IMR-90 (cell line): ENCODE data around the gene ZNF778. TPM values are rescaled to one million over a fixed set of nuclear protein-coding genes. Genes with fewer than 3 reads are reported as not detected.

Source experiments
- ATAC-seq: fragments of 200-7000 bp; cut with Tn5 transposase; 2 replicates; pipeline ENCODE4 v1.9.1; 2020; ENCODE audit warnings: low read depth, mild to moderate bottlenecking, moderate library complexity
- BruUV-seq: library from RNA; stranded (reverse); fragments of 400-500 nt; replicated peaks from 2 replicates; lab custom pipeline; 2021; lab: Mats Ljungman, UMichigan
- CTCF ChIA-PET: fragments of 300-600 bp; formaldehyde crosslinking; extraction: SDS; loops from one replicate; lab custom pipeline; 2021; ENCODE audit warnings: antibody characterized with exemption; lab: Yijun Ruan, JAX
- POLR2A ChIA-PET: fragments of 300-600 bp; sonication (Branson Sonifier 250); formaldehyde crosslinking; loops from one replicate; lab custom pipeline; 2022; ENCODE audit warnings: antibody characterized with exemption; ENCODE audit not compliant: unreplicated experiment; lab: Charles Lee
- DNase-seq: peaks from one replicate; pipeline ENCODE4 v3.0.0; 2013
- H2AFZ ChIP-seq: replicated peaks from 2 replicates; pipeline ENCODE3; 2013; ENCODE audit warnings: low read length, mild to moderate bottlenecking; ENCODE audit not compliant: poor library complexity
- H2AK5ac ChIP-seq: 2 replicates; pipeline ENCODE4 v1.6.1; 2013; ENCODE audit warnings: low read depth, low read length, inconsistent platforms
- H2AK9ac ChIP-seq: replicated peaks from 2 replicates; pipeline ENCODE3; 2013; ENCODE audit warnings: mild to moderate bottlenecking, low read depth, low read length, moderate library complexity; ENCODE audit not compliant: poor library complexity
- H2BK120ac ChIP-seq: 2 replicates; pipeline ENCODE4 v1.6.1; 2013; ENCODE audit warnings: low read depth, low read length, inconsistent platforms
- H2BK15ac ChIP-seq: 3 replicates; pipeline ENCODE4 v1.6.1; 2013; ENCODE audit warnings: low read depth, low read length, inconsistent platforms
- H2BK20ac ChIP-seq: 2 replicates; pipeline ENCODE4 v1.6.1; 2013; ENCODE audit warnings: low read depth, mild to moderate bottlenecking, inconsistent platforms, low read length, moderate library complexity
- H2BK5ac ChIP-seq: 2 replicates; pipeline ENCODE4 v1.6.1; 2013; ENCODE audit warnings: mild to moderate bottlenecking, low read depth, low read length, inconsistent platforms; ENCODE audit not compliant: poor library complexity, severe bottlenecking
- H3K14ac ChIP-seq: replicated peaks from 2 replicates; pipeline ENCODE4 v1.6.1; 2013; ENCODE audit warnings: low read depth, low read length, inconsistent platforms
- H3K18ac ChIP-seq: 2 replicates; pipeline ENCODE4 v1.6.1; 2013; ENCODE audit warnings: low read depth, low read length, control low read depth
- H3K23ac ChIP-seq: 2 replicates; pipeline ENCODE4 v1.6.1; 2013; ENCODE audit warnings: low read depth, low read length, inconsistent platforms
- H3K27ac ChIP-seq: 2 replicates; pipeline ENCODE4 v1.5.1; 2013; ENCODE audit warnings: mild to moderate bottlenecking, control low read depth, low read length; ENCODE audit not compliant: insufficient read depth
- H3K27me3 ChIP-seq: 2 replicates; pipeline ENCODE4 v1.6.1; 2013; ENCODE audit warnings: low read length; ENCODE audit not compliant: control insufficient read depth, insufficient read depth
- H3K36me3 ChIP-seq: 2 replicates; pipeline ENCODE4 v1.6.1; 2013; ENCODE audit warnings: low read length, mixed read lengths; ENCODE audit not compliant: control insufficient read depth, insufficient read depth
- H3K4ac ChIP-seq: 2 replicates; pipeline ENCODE4 v1.6.1; 2013; ENCODE audit warnings: low read depth, low read length, inconsistent platforms
- H3K4me1 ChIP-seq: 2 replicates; pipeline ENCODE4 v1.6.1; 2013; ENCODE audit warnings: low read length, mixed read lengths; ENCODE audit not compliant: control insufficient read depth, insufficient read depth
- H3K4me2 ChIP-seq: 2 replicates; pipeline ENCODE4 v1.6.1; 2013; ENCODE audit warnings: low read depth, mild to moderate bottlenecking, control low read depth, low read length, moderate library complexity
- H3K4me3 ChIP-seq: 2 replicates; pipeline ENCODE4 v1.5.1; 2013; ENCODE audit warnings: low read depth, mild to moderate bottlenecking, control low read depth, low read length, moderate library complexity; ENCODE audit not compliant: insufficient read depth
- H3K56ac ChIP-seq: 2 replicates; pipeline ENCODE4 v1.6.1; 2013; ENCODE audit warnings: low read length, inconsistent platforms; ENCODE audit not compliant: insufficient read depth; ENCODE audit errors: extremely low read depth
- H3K79me1 ChIP-seq, 2 experiments: 2 replicates each; pipeline ENCODE4 v1.6.1; 2013; ENCODE audit warnings: low read length in 2 of 2, inconsistent platforms in 1 of 2, low read depth in 1 of 2
- H3K9ac ChIP-seq: 2 replicates; pipeline ENCODE4 v1.6.1; 2013; ENCODE audit warnings: low read depth, low read length, control low read depth
- H3K9me1 ChIP-seq: 2 replicates; pipeline ENCODE4 v1.6.1; 2013; ENCODE audit warnings: low read length, inconsistent platforms; ENCODE audit not compliant: insufficient read depth
- H3K9me3 ChIP-seq: 2 replicates; pipeline ENCODE4 v1.6.1; 2013; ENCODE audit warnings: low read length; ENCODE audit not compliant: control insufficient read depth, insufficient read depth
- H4K20me1 ChIP-seq: 2 replicates; pipeline ENCODE4 v1.6.1; 2013; ENCODE audit warnings: low read length, inconsistent platforms; ENCODE audit not compliant: insufficient read depth
- H4K5ac ChIP-seq: 2 replicates; pipeline ENCODE4 v1.6.1; 2013; ENCODE audit warnings: mild to moderate bottlenecking, low read depth, low read length, control low read depth
- H4K8ac ChIP-seq, 2 experiments: 2 replicates each; pipeline ENCODE4 v1.6.1; 2013; ENCODE audit warnings: low read depth in 2 of 2, low read length in 2 of 2, control low read depth in 1 of 2, inconsistent platforms in 1 of 2
- H4K91ac ChIP-seq: 2 replicates; pipeline ENCODE4 v1.6.1; 2013; ENCODE audit warnings: low read depth, low read length, inconsistent platforms; ENCODE audit not compliant: insufficient read depth
- CHD1 ChIP-seq: IDR thresholded peaks from 2 replicates; pipeline ENCODE4 v1.6.1; 2012; ENCODE audit warnings: low read depth, low read length, improper control_type of control experiment
- MXI1 ChIP-seq: IDR thresholded peaks from 2 replicates; pipeline ENCODE4 v1.6.1; 2012; ENCODE audit warnings: low read depth, mild to moderate bottlenecking, low read length, moderate library complexity, borderline replicate concordance
- NFE2L2 ChIP-seq: fragments of 150-350 bp; IDR thresholded peaks from 2 replicates; pipeline ENCODE4 v1.6.1; 2016; ENCODE audit warnings: low read depth, mild to moderate bottlenecking, low read length
- SMC3 ChIP-seq: fragments of 150-350 bp; IDR thresholded peaks from 2 replicates; pipeline ENCODE4 v1.6.1; 2016; ENCODE audit warnings: low read depth, mild to moderate bottlenecking, antibody characterized with exemption, low read length, moderate library complexity
- USF2 ChIP-seq: fragments of 150-350 bp; IDR thresholded peaks from 2 replicates; pipeline ENCODE4 v1.6.1; 2017; ENCODE audit warnings: mild to moderate bottlenecking, antibody characterized with exemption, low read length, low read depth
- WGBS, 2 experiments: methylation state at CpG; one replicate each; pipeline versions ENCODE4 v1.1.5 to v1.1.7; 2013; ENCODE audit warnings: missing lambda C conversion rate in 2 of 2; ENCODE audit not compliant: insufficient read length in 1 of 2; ENCODE audit errors: extremely low coverage in 2 of 2; 5-methylcytosine and 5-hydroxymethylcytosine counted together
- dilution Hi-C: fragments of 300-500 bp; cut with HindIII; formaldehyde crosslinking; loops from one replicate; pipeline ENCODE4 v1.14.3; 2018; ENCODE audit warnings: low sequenced_read_pairs; ENCODE audit not compliant: unreplicated experiment
- in situ Hi-C: fragments of 300-500 bp; cut with MboI; formaldehyde crosslinking; loops from 3 replicates; pipeline ENCODE4 v1.14.3; 2019; ENCODE audit warnings: low sequenced_read_pairs, inconsistent platforms, mixed read lengths
- intact Hi-C: fragments of 100-400 bp; cut with micrococcal nuclease; formaldehyde crosslinking; loops from 2 replicates; pipeline ENCODE4 v1.10.0; 2022
- polyA plus RNA-seq, 3 experiments: library from polyadenylated mRNA; depleted of rRNA; stranded (reverse); fragments of >200 nt; gene quantifications; 2 replicates each; pipeline ENCODE4 v1.2.3, GENCODE V29; 2012; ENCODE audit warnings: low replicate concordance in 1 of 3
- total RNA-seq: library from RNA; depleted of rRNA; stranded (reverse); fragments of >200 nt; gene quantifications from 2 replicates; pipeline ENCODE4 v1.2.3, GENCODE V29; 2012

Gene ZNF778
- total and polyA plus RNA-seq, 2 of the 4 experiments (the other 2 are of a cell fraction) = 5.6 to 9.9 TPM

GRCh38 chr16:89184677-89184932 lies 32.9 kb upstream of the ZNF778 start:
- no peak for ATAC-seq
- Histone ChIP-seq H3K36me3 (no peaks in the 10 kb centered on the region), H2BK120ac (no peak overlapping the region), H2AK5ac (no peak overlapping the region), H2BK5ac (no peak overlapping the region), H2AK9ac (no peak overlapping the region), H3K4me2 (no peak overlapping the region), H3K9ac (no peak overlapping the region), H3K18ac (no peak overlapping the region), H3K4me1 (no peaks in the 10 kb centered on the region), H3K4ac (no peak overlapping the region), H2BK20ac (no peak overlapping the region), H2BK15ac (no peak overlapping the region), H4K20me1 (no peaks in the 10 kb centered on the region; the same call in 1 of the 2 replicates), H3K79me1 (no peaks in the 10 kb centered on the region), H4K8ac (no peak overlapping the region), H4K91ac (no peak overlapping the region), H3K4me3 (no peak overlapping the region), H2AFZ (no peak overlapping the region), H3K56ac (no peak overlapping the region), H3K27me3 (peaks cover 23% of the 10 kb centered on the region), H3K14ac (no peak overlapping the region), H3K9me3 (no peaks in the 10 kb centered on the region), H4K5ac (no peak overlapping the region), H3K27ac (no peak overlapping the region), H3K23ac (no peak overlapping the region), H3K9me1 (no peaks in the 10 kb centered on the region)
- no TSS peak for BruUV-seq
- WGBS, 2 experiments = 70% methylated on average over 6 of the region's 9 CpGs; no CpG with 5 or more reads in 1 of the 2 experiments
- TF ChIP-seq CHD1 (no peak), SMC3 (no peak), MXI1 (no peak), NFE2L2 (no peak), USF2 (no peak)
- POLR2A ChIA-PET = no interaction called here
- intact Hi-C loops (no loop called here), dilution Hi-C loops (no loop called here), in situ Hi-C loops (no loop called here)
- CTCF ChIA-PET = no interaction called here
- DNase-seq = no peak
